Measurements from ENCODE around the gene GBE1. TPM values are rescaled to one million over a fixed set of nuclear protein-coding genes. Genes with fewer than 3 reads are reported as not detected.

GBE1 gene
- total RNA-seq, 1 donor: 184 TPM

DNA sequence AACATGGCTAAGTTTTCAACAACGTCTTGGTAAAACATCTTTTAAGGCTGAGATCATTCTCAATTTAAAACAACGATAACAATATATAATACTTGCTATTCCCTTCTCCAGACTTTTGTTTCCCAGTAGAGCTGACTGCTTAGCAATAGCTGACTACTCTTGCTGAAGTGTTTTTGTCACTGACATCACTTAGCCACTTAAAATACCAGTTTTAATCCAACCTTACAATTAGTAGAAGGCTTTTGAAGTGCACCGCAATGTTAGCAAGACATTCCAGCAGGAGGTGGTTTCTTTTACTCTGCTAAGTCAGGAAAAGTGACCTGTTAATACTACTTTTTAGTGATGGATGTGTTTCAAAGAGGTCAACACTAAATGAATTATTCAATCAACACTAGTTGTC is 28.7 kb upstream of the GBE1 start:
- TF ChIP-seq, protein P1, sequence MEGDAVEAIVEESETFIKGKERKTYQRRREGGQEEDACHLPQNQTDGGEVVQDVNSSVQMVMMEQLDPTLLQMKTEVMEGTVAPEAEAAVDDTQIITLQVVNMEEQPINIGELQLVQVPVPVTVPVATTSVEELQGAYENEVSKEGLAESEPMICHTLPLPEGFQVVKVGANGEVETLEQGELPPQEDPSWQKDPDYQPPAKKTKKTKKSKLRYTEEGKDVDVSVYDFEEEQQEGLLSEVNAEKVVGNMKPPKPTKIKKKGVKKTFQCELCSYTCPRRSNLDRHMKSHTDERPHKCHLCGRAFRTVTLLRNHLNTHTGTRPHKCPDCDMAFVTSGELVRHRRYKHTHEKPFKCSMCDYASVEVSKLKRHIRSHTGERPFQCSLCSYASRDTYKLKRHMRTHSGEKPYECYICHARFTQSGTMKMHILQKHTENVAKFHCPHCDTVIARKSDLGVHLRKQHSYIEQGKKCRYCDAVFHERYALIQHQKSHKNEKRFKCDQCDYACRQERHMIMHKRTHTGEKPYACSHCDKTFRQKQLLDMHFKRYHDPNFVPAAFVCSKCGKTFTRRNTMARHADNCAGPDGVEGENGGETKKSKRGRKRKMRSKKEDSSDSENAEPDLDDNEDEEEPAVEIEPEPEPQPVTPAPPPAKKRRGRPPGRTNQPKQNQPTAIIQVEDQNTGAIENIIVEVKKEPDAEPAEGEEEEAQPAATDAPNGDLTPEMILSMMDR (IDR thresholded peaks at IDR 0.05; ENCODE audit: extremely low read depth, low read depth, low read length): no peak

DNA sequence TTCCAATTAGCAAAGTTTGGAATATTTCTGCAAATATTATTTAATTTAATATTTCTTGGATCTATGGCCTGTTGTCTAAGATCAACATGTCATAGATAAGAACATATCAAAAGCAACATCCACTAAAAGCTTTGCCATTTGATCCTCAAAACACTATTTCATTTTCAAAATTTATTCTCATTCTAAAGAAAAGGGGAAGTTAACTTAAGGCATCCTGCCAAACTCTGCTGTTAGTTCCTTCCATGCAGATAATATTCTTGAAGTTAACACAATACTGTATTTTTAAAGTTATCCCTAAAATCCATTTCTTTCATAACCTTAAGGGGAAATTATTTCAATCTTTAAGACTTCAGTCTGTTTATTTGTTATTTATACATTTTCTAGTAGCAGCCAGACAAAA is 28.2 kb upstream of the GBE1 start:
- Histone ChIP-seq H3K36me3 (ENCODE audit: insufficient read depth, low read length) (no peaks in the 10 kb centered on the region), H3K79me2 (ENCODE audit: insufficient read depth, low read length) (no peaks in the 10 kb centered on the region), H3K27ac (ENCODE audit: low read depth, low read length) (no peak overlapping the region), H3K4me2 (ENCODE audit: insufficient read depth, low read length) (no peak overlapping the region), H2AFZ (ENCODE audit: low read length) (no peak overlapping the region), H3K27me3 (ENCODE audit: insufficient read depth, low read length) (peaks cover 2% of the 10 kb centered on the region), H3K9me3 (ENCODE audit: low read depth, low read length) (no peaks in the 10 kb centered on the region), H4K20me1 (ENCODE audit: insufficient read depth, low read length) (no peaks in the 10 kb centered on the region), H3K4me3 (ENCODE audit: insufficient read depth, low read length) (no peak overlapping the region), H3K4me1 (ENCODE audit: insufficient read depth, low read length) (no peaks in the 10 kb centered on the region)
- TF ChIP-seq, protein P1 (IDR thresholded peaks at IDR 0.05; ENCODE audit: extremely low read depth, low read depth, low read length): no peak
- no peak for DNase-seq (ENCODE audit: insufficient read length, low spot score, missing footprints)

More for the DNA sequence above, 28.7 kb upstream of the GBE1 start:
- Histone ChIP-seq H2AFZ (ENCODE audit: low read length) (no peak overlapping the region), H3K4me3 (ENCODE audit: insufficient read depth, low read length) (no peak overlapping the region), H3K9me3 (ENCODE audit: low read depth, low read length) (no peaks in the 10 kb centered on the region), H3K4me1 (ENCODE audit: insufficient read depth, low read length) (no peaks in the 10 kb centered on the region), H3K79me2 (ENCODE audit: insufficient read depth, low read length) (no peaks in the 10 kb centered on the region), H4K20me1 (ENCODE audit: insufficient read depth, low read length) (no peaks in the 10 kb centered on the region), H3K27ac (ENCODE audit: low read depth, low read length) (no peak overlapping the region), H3K4me2 (ENCODE audit: insufficient read depth, low read length) (no peak overlapping the region), H3K36me3 (ENCODE audit: insufficient read depth, low read length) (no peaks in the 10 kb centered on the region), H3K27me3 (ENCODE audit: insufficient read depth, low read length) (peaks cover 2% of the 10 kb centered on the region)
- DNase-seq (ENCODE audit: insufficient read length, low spot score, missing footprints): no peak

GRCh38 chr3:81788610-81789009 is 27.2 kb upstream of the GBE1 start:
- Histone ChIP-seq H3K36me3 (ENCODE audit: insufficient read depth, low read length) (no peaks in the 10 kb centered on the region), H3K79me2 (ENCODE audit: insufficient read depth, low read length) (no peaks in the 10 kb centered on the region), H3K4me1 (ENCODE audit: insufficient read depth, low read length) (no peaks in the 10 kb centered on the region), H4K20me1 (ENCODE audit: insufficient read depth, low read length) (no peaks in the 10 kb centered on the region), H3K4me2 (ENCODE audit: insufficient read depth, low read length) (no peak overlapping the region), H3K27ac (ENCODE audit: low read depth, low read length) (no peak overlapping the region), H3K4me3 (ENCODE audit: insufficient read depth, low read length) (no peak overlapping the region), H3K27me3 (ENCODE audit: insufficient read depth, low read length) (peaks cover 2% of the 10 kb centered on the region), H3K9me3 (ENCODE audit: low read depth, low read length) (no peaks in the 10 kb centered on the region), H2AFZ (ENCODE audit: low read length) (no peak overlapping the region)
- TF ChIP-seq, protein P1 (IDR thresholded peaks at IDR 0.05; ENCODE audit: extremely low read depth, low read depth, low read length): no peak
- no peak for DNase-seq (ENCODE audit: insufficient read length, low spot score, missing footprints)

DNA sequence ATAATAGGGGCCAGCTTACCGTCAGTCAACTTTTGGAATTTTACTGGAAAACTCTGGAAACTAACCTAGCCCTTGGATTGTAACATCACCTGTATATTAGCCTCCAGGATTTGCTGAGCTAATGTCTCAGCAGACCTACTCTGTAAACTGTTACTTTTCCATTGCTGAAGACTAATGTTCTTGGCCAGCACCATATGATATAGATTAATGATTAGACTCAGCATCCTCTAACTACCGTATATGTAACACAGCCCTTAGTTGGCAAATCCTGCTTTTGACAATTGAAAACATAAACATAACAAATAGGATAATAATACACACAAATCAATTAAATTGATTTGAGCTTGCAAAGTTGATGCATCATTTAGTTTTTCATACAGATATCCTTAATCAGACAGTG is 26.6 kb upstream of the GBE1 start:
- DNase-seq (ENCODE audit: insufficient read length, low spot score, missing footprints): no peak
- TF ChIP-seq, protein P1 (IDR thresholded peaks at IDR 0.05; ENCODE audit: extremely low read depth, low read depth, low read length): no peak
- Histone ChIP-seq H3K79me2 (ENCODE audit: insufficient read depth, low read length) (no peaks in the 10 kb centered on the region), H3K27me3 (ENCODE audit: insufficient read depth, low read length) (peaks cover 2% of the 10 kb centered on the region), H3K27ac (ENCODE audit: low read depth, low read length) (no peak overlapping the region), H3K4me2 (ENCODE audit: insufficient read depth, low read length) (no peak overlapping the region), H3K36me3 (ENCODE audit: insufficient read depth, low read length) (no peaks in the 10 kb centered on the region), H3K4me1 (ENCODE audit: insufficient read depth, low read length) (no peaks in the 10 kb centered on the region), H3K4me3 (ENCODE audit: insufficient read depth, low read length) (no peak overlapping the region), H2AFZ (ENCODE audit: low read length) (no peak overlapping the region), H4K20me1 (ENCODE audit: insufficient read depth, low read length) (no peaks in the 10 kb centered on the region), H3K9me3 (ENCODE audit: low read depth, low read length) (no peaks in the 10 kb centered on the region)
